22Rv1 (cell line): Measurements from ENCODE around the gene NTRK3.

Source experiments
- H3K27ac ChIP-seq: fragments of 450-650 bp; 2 replicates; pipeline ENCODE4 v1.5.1; 2017
- ZFX ChIP-seq: fragments of 450-650 bp; IDR thresholded peaks from 2 replicates; pipeline ENCODE4 v1.6.1; 2017; ENCODE audit warnings: antibody characterized with exemption, borderline replicate concordance
- TF ChIP-seq, protein P1 (sequence below): fragments of 450-650 bp; IDR thresholded peaks from 2 replicates; pipeline ENCODE4 v1.5.1; 2017; ENCODE audit warnings: mild to moderate bottlenecking

Gene NTRK3

DNA sequence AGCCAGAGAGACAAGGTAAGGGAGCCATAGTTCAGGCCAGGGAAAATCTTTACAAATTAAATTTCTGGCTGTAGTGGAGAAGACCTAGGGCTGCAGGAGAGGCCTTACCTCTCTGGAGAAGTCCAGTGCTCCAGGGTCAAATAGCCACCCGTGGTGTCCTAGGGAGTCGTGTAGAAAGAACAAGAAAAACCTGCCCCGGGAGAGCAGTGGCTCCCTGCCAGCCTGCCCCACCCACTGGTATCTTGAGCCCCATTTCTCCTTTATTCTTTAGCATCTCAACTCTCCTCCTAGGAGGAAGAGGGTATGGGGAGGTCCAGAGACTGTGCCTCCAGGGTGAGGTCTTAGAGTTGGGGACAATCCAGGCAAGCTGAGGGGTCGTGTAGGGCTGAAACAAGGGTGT, 32.1 kb upstream of the NTRK3 start:
- TF ChIP-seq, protein P1, sequence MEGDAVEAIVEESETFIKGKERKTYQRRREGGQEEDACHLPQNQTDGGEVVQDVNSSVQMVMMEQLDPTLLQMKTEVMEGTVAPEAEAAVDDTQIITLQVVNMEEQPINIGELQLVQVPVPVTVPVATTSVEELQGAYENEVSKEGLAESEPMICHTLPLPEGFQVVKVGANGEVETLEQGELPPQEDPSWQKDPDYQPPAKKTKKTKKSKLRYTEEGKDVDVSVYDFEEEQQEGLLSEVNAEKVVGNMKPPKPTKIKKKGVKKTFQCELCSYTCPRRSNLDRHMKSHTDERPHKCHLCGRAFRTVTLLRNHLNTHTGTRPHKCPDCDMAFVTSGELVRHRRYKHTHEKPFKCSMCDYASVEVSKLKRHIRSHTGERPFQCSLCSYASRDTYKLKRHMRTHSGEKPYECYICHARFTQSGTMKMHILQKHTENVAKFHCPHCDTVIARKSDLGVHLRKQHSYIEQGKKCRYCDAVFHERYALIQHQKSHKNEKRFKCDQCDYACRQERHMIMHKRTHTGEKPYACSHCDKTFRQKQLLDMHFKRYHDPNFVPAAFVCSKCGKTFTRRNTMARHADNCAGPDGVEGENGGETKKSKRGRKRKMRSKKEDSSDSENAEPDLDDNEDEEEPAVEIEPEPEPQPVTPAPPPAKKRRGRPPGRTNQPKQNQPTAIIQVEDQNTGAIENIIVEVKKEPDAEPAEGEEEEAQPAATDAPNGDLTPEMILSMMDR, result no peak
- TF ChIP-seq ZFX, result no peak
- no peak overlapping the region for H3K27ac ChIP-seq

DNA sequence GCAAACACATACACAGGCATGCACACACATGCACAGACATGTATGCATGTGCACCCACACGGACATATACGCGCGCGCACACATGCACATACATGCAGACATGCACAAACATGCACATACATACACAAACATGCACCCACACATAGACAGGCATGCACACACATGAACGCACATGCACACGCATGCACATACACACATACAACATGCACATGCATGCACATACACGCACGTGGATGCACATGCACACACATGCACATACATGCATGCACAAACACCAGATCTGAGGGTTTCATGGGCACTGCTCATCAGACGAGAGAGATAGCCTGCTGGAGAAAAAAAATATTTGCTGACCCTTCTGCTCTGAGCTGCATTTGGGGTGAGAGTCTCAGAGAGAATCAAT, 31.7 kb upstream of the NTRK3 start:
- no peak for TF ChIP-seq ZFX
- TF ChIP-seq, protein P1, result no peak
- no peak overlapping the region for H3K27ac ChIP-seq

DNA sequence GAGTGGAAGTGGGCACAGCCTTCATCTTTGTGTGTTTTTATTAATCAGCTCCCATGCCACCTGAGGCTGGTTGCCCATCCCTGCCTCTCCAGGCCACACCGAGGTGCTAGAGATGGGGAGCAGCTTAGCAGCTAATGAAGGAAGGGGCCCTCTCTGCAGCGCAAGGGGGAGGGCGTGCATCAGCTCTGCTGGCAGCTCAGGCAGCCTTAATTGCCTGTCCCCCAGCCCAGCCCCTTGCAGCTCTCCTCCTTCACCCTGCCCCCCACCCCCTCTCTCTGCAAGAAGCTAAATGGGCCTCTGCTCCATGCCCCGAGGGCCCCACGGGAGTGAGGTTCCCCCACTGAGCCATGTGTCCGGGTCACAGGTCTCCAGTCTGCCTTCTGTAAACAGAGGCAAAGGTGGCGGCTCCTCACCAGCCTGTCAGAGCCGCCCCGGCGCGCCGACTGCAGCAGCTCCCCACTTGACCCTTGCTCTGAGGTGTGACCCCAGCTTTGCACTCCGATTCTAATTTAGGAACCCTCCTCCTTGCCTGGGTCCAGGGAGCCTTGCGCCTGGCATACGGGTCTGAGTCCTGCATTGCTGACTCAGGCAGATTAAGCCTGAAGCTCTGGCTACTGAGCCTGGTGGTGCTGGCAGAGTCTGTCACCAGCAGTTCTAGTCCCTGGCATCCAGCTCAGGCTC, 27.9 kb upstream of the NTRK3 start:
- TF ChIP-seq, protein P1, result no peak
- H3K27ac ChIP-seq, result no peak overlapping the region

DNA sequence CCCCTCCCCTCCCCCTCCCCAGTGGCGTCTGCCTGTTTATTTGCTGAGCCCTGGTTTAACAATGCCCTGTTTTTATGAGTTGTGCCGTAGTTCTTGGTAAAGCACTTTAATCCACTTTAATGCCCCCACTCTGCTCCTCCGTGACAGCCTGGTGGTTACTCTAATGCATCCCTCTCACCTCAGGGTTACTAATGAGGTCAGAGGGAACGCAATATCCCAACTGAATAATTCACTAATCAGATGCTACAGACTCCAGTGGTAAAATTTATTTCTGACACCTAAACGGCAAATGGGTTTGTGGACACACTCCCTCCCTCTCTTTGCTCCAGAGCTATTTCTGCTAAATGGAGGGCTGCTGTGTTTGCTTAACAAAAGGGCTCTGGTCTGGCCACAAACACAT, 26.1 kb upstream of the NTRK3 start:
- H3K27ac ChIP-seq, result no peak overlapping the region
- TF ChIP-seq ZFX, result no peak
- TF ChIP-seq, protein P1, result no peak

DNA sequence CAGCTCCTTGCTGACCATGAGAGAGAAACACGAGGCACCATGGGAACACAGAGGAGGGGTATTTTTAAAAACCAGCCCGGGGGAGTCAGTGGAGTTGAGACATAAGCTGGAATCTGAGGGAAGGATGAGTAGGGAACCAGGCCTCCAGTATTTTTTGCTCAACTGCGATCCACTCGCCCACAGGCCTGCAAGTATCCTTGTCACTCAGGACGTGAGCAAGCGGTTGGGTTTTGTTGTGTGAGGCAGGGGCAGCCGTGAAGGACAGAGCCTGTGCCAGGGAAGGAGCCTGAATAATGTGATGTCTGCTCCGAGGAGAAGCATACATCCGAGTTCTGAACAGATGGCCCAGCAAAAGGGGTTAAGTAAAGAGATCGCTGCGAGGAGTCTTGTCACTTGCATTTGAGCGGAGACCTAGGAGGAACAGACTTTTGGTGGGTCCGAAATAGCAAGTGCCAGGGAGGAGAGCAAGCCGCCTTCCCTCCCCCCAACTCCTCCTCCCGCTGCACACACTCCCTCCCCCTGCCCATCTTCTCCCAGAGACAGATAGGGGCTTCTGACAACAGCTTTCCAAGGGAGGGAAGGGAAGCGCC, 20.4 kb upstream of the NTRK3 start:
- H3K27ac ChIP-seq, result no peak overlapping the region
- no peak for TF ChIP-seq ZFX
- TF ChIP-seq, protein P1, result no peak

DNA sequence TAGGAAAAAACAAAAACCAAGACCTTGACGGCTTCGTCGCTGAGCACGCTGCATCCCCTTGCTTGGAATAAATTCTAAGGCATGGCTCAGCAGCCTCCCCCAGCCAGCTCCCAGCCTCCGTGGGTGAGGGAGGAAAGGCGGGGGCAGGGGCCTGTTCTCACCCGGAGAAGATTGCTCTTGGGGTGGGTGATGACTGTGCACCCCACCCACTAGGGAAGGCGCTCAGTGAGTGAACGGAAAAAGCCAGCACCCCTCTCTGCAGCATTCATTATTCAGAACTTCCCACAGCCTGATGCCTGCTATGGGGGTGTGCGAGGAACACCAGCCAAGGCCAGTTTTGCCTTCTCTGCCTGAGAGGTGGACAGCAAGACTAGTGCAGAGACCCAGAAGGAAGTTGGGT, 19.3 kb upstream of the NTRK3 start:
- no peak overlapping the region for H3K27ac ChIP-seq
- TF ChIP-seq, protein P1, result no peak
- TF ChIP-seq ZFX, result no peak
